H7 (cell line): ENCODE data around the gene TRIM14. TPM values are rescaled to one million over a fixed set of nuclear protein-coding genes. Genes with fewer than 3 reads are reported as not detected.
"Not testable (repeated sequence)": the region's sequence is repeated elsewhere in the genome, so short reads cannot be mapped to it uniquely, and the experiment has no call there.

ENCODE experiments used
- DNase-seq: peaks from one replicate; pipeline ENCODE4 v3.0.0; 2012
- H3K27me3 ChIP-seq: 2 replicates; pipeline ENCODE4 v1.6.0; 2011; ENCODE audit warnings: mild to moderate bottlenecking, low read length; ENCODE audit not compliant: control insufficient read depth, insufficient read depth
- H3K36me3 ChIP-seq: replicated peaks from 2 replicates; pipeline ENCODE4 v1.5.1; 2011; ENCODE audit warnings: low read length; ENCODE audit not compliant: control insufficient read depth, insufficient read depth
- H3K4me3 ChIP-seq: 2 replicates; pipeline ENCODE4 v1.5.1; 2011; ENCODE audit warnings: low read depth, mild to moderate bottlenecking, control low read depth, low read length, moderate library complexity; ENCODE audit not compliant: insufficient read depth
- total RNA-seq: library from RNA; depleted of rRNA; stranded (reverse); fragments of >200 nt; shearing (Covaris generic); gene quantifications from 2 replicates; pipeline ENCODE4 v1.2.3, GENCODE V29; 2014

TRIM14 gene
- total RNA-seq, 1 experiment from 2014 or later: 3.8 TPM

DNA sequence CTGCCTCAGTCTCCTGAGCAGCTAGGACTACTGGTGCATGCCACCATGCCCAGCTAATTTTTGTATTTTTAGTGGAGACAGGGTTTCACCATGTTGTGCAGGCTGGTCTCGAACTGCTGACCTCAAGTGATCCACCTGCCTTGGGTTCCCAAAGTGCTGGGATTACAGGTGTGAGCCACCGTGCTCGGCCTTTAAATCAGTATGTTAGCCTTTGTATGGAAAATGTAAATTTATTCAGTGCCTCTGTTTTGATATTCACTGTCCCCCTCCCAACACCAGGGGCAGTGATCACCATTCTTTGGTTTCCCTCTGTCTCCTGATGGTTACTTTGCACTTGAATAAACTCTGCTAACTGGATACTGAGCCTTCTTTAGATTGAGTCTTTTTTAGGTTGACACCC, 28.3 kb downstream of the TRIM14 start:
- DNase-seq: peak; percentile 89
- H3K27me3 ChIP-seq, H3K36me3 ChIP-seq, H3K4me3 ChIP-seq: not testable (repeated sequence)

DNA sequence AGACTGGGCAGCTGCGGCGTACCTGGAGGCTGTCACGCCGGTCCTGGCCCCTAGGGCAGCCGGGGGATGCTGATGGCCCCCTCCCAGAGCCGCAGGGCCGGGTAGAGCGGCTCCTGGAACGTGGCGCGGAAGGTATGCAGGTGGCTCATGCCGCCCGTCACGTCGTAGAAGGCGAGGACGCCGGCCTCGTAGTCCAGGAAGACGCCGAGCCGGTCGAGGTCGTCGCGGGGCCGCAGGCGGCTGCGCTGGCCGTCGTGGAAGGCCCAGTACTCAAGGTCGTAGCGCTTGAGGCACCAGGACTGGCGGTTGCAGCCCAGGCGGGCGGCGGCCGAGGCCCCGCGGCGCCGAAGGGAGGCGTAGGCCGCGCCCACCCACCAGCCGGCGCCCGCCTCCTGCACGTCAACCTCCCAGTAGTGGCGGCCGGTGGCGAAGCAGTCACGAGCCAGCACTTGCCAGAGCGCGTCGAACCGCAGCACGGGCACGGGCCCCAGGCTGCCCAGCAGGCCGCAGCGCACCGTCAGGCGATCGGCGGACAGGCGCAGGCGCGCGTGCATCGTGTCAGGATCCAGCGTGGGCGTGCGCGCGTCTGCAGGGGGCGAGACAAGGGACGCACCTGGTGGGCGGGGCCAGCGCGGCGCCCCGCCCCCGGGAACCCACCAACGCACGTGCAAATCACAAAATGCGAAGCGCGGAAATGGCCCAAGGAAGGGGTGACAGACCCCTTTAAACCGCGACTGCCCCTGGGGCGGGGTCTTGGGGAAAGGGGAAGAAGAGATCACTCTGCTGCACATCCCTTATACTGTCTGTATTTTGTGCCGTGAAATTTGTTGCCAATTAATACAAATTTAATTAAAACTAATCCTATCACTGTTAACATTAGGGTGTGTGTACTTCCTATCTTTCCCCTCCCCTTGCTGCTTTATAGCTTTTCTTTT, 31.3 kb downstream of the TRIM14 start:
- H3K27me3 ChIP-seq: peaks cover 3% of the 10 kb centered on the region; the same call in 1 of the 2 replicates
- DNase-seq: peak; percentile 76
- peaks cover 8% of the 10 kb centered on the region for H3K36me3 ChIP-seq
- H3K4me3 ChIP-seq: peak overlapping the region; percentile 36

DNA sequence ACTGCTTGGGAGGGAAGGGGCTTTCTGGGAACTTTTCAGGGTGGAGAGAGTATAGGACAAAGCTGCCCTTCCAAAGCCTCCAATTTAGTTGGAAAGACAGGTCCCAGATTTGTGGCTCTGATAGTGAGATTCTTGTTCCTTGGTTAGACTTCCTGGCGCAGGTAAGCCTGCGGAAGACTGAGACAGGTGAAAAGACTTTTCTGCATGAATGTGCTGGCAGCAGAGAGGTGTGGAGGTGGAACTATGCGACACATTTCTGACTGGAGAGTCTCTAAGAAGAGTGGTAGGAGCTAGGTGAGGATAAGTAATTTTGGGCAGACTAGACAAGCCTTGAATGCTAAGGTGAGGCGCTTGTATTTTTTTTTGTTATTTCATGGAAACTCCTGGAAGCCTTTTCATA, 32.6 kb downstream of the TRIM14 start:
- DNase-seq: no peak
- no peak overlapping the region for H3K4me3 ChIP-seq
- H3K36me3 ChIP-seq: peaks cover 9% of the 10 kb centered on the region
- H3K27me3 ChIP-seq: peaks cover 3% of the 10 kb centered on the region; the same call in 1 of the 2 replicates

DNA sequence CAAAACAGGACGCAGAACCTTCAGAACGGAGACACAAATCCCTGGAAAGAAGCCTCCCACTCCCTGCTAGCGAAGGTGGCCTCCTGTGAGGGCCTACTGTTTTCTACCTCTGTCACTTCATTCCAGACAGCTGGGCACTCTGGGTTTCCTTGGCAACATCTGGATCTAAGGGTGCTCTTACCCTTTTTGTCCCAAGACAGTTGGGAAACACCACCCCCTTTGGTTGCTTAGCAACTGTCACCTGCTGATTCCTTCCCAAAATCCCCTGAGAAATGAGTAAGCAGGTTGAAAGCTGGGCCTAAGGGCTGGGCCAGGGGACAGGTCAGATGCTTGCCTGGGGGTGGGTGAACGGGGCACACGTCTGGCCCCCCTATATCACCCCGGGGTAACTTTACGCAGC, 33.1 kb downstream of the TRIM14 start:
- peaks cover 3% of the 10 kb centered on the region; the same call in 1 of the 2 replicates for H3K27me3 ChIP-seq
- peaks cover 14% of the 10 kb centered on the region for H3K36me3 ChIP-seq
- no peak overlapping the region for H3K4me3 ChIP-seq
- DNase-seq: peak; percentile 88

DNA sequence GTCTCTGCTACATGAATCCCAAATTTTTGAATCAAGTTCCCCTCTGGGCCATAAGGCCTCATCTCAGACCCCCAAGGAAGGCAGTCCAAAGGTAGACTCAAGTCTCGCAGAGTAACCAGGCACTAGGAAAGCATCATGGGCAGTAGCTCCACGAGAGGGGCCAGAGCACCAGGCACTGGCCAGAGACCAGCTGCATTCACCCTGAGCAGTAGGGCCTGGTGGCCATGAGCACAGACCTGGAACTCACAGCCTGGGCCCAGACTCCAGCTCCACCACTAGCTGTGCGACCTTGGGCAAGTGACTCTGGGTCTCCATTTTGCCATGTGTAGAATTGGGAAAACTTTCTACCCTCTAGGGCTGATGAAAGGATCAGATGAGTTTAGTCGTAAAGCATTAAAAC, 34.0 kb downstream of the TRIM14 start:
- H3K27me3 ChIP-seq: peaks cover 3% of the 10 kb centered on the region; the same call in 1 of the 2 replicates
- DNase-seq: no peak
- no peak overlapping the region for H3K4me3 ChIP-seq
- peaks cover 14% of the 10 kb centered on the region for H3K36me3 ChIP-seq

DNA sequence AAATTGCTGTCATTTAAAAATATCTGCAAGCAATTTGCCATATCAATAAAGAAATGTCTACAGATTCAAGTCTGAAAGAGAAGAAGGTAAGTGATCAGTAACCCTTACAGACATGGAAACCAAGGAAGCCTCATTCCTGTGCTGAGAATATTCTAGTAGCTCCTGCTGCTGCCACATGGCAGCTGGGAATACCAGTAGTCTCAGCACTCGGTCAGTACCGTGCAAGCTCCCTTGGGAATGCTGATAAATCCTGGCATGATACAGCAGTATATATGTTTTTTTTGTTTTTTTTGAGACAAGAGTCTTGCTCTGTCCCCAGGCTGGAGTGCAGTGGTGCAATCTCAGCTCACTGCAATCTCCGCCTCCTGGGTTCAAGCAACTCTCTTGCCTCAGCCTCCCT, 34.6 kb downstream of the TRIM14 start:
- Histone ChIP-seq H3K36me3 (peaks cover 16% of the 10 kb centered on the region), H3K27me3 (peaks cover 3% of the 10 kb centered on the region; the same call in 1 of the 2 replicates), H3K4me3 (no peak overlapping the region)
- no peak for DNase-seq

DNA sequence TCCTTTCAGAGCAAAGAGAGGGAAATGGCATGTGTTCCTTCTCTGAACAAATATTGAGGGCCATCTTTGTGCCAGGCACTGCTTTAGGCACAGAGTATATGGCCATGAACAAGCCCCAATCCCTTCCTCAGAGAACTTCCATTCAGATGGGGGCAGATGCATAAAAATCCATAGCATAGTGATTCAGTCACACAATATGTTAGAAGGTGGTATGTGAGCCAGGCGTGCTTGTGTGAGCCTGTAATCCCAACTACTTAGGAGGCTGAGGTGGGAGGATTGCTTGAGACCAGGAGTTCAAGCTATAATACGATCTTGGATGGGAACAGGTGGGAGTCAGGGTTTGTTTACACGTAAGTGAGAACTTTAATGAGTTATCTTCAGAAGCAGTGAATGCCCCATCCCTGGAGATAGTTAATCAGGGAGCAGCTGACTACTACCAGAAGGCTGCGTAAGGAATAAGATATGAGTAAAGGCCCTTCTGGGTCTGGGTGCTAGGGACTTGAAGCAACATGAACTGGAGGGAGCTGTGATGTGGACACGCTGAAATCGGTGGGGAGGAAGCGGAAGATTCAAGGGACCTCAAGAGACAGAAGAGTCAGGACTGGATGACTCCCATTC, 35.3 kb downstream of the TRIM14 start:
- Histone ChIP-seq H3K36me3 (peaks cover 17% of the 10 kb centered on the region), H3K27me3 (peaks cover 3% of the 10 kb centered on the region; the same call in 1 of the 2 replicates), H3K4me3 (no peak overlapping the region)
- no peak for DNase-seq

DNA sequence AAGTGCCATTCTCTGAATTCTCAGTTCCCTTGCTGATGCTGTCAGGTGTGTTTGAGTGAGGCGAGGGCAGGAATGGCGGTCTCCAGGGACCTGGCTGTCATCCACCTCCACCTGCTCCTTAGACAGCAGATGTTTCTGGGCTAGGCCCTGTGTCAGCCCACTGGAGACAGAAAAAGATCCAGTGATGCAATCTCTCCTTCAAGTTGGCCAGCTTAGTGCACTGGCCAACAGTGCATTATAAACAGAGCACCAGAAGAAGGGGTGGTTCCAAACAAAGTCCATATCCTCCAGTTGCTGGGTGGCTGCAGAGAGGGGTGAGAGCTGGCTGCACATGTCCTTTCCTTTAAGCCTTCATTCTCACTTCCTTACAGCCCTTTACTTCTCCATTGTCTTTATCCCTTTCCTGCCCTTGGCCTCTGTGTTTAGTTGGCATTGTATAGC, 35.9 kb downstream of the TRIM14 start:
- Histone ChIP-seq H3K27me3 (peaks cover 3% of the 10 kb centered on the region; the same call in 1 of the 2 replicates), H3K36me3 (peaks cover 17% of the 10 kb centered on the region), H3K4me3 (no peak overlapping the region)
- no peak for DNase-seq

DNA sequence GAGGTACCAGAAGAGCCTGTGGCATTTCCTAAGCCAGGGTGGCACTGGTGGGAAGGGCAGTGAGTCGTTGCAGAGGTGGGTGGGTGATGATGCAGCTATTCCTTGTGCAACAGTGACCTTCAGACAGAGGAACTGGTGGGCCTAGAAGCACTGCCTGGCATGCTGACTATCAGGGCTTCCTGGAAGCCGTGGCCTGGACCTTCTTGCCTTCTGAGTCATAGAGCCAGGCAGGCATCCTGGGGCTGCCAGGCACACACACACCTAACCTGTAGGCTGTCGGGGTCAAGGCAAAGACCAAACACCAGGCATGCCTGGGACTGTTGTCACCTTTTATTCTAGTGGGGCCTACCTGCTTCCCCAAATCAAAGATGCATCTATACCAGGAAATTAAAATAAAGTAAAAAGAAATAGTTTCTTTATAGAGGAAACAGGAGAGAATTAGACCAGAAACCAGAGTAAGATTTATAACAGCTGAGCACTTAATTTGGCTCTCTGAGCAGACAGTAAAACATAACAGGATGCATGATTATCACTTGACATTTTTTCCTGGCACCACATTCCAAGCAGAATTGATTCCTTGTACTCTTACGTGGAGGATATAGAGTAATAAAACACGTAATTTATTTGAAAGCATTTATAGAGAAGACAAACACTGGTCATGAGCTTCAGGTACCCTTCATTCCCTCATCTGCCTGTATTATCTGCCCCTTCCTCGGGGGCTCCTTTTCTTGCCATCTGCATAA, 37.4 kb downstream of the TRIM14 start:
- Histone ChIP-seq H3K4me3 (no peak overlapping the region), H3K27me3 (no peaks in the 10 kb centered on the region), H3K36me3 (peaks cover 17% of the 10 kb centered on the region)
- no peak for DNase-seq

DNA sequence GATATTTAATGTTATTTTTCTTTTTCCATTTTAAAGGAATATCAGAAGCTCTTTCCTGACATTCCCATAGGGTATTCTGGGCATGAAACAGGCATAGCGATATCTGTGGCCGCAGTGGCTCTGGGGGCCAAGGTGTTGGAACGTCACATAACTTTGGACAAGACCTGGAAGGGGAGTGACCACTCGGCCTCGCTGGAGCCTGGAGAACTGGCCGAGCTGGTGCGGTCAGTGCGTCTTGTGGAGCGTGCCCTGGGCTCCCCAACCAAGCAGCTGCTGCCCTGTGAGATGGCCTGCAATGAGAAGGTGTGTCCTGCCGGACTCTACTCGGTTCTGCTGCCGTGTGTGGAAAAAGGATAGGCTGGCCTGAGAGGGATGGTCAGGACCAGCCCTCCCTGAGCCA, 38.2 kb downstream of the TRIM14 start:
- no peaks in the 10 kb centered on the region for H3K27me3 ChIP-seq
- peaks cover 15% of the 10 kb centered on the region for H3K36me3 ChIP-seq
- no peak for DNase-seq
- no peak overlapping the region for H3K4me3 ChIP-seq

DNA sequence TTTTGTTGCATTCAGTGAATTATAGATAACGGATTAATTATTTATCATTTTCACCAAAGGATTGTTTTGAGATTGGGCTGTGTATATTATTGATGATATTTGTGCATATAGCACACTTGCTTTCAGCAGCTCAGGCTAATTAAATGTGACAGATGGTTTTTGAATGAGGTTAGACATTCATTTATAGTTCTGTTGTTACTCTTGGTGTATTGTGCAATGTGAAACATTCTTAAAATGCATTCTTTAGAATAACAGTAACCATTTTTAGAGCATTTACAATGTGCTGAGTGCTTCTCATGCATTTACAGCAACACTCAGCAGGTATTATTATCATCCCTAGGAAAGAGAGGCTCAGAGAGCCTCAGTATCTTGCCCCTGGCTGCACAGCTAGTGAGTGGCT, 38.7 kb downstream of the TRIM14 start:
- Histone ChIP-seq H3K36me3 (peaks cover 15% of the 10 kb centered on the region), H3K27me3 (no peaks in the 10 kb centered on the region), H3K4me3 (no peak overlapping the region)
- no peak for DNase-seq

DNA sequence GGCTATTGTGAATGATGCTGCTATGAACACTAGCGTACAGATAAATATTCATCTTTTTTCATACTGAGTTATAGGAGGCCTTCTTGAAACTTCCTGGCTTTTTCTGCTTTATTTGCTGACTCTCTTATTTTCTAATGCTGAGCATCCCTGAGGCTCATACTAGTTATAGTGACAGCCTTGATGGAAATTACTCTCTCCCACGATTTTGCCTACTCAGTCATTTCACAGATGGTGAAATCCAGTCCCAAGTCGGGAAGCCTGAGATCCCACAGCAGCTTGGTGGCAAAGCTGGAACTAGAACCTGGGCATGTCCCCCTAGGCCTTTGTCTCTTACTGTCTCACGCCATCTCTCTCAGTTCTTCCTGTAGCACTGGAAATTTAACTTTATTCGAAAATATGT, 40.1 kb downstream of the TRIM14 start:
- H3K36me3 ChIP-seq: peaks cover 15% of the 10 kb centered on the region
- H3K27me3 ChIP-seq: no peaks in the 10 kb centered on the region
- no peak for DNase-seq
- H3K4me3 ChIP-seq: no peak overlapping the region

DNA sequence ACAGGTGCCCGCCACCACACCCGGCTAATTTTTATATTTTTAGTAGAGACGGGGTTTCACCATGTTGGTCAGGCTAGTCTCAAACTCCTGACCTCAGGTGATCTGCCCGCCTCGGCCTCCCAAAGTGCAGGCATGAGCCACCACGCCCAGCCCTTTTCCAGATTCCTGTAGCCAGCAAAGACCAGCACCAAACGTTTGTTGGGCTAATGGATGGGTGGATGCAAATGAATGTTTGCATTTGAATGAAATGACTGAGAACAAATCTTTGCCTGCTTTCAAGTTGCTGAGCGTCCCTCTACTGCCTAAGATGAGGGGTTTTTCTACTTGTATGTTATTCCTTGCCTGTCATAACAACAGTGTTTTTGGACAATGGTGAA, 42.5 kb downstream of the TRIM14 start:
- not testable (repeated sequence) for H3K27me3 ChIP-seq, H3K36me3 ChIP-seq, H3K4me3 ChIP-seq
- DNase-seq: peak; percentile 60

DNA sequence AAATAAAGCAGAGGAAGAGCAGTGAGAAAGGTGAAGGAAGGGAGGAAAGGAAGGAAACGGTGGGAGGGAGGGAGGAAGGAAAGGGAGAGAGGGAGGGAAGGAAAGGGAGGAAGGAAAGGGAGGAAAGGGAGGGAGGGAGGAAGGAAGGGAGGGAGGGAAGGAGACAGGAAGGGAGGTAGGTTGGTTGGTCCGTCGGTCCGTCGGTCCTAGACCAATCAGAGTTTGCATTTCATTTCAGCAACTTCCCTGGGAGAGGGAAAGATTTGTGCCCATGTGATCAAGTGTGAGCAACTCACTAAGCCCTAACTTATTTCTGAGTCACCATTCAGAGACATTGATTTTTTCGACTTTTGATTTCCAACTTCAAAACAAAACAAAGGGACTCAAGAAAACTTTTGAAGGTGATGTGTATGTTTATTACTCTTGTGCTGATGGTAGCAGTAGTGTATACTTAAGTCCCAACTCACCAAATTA, 43.7 kb downstream of the TRIM14 start:
- no peak for DNase-seq
- H3K4me3 ChIP-seq: no peak overlapping the region
- peaks cover 3% of the 10 kb centered on the region; the same call in 1 of the 2 replicates for H3K36me3 ChIP-seq
- no peaks in the 10 kb centered on the region for H3K27me3 ChIP-seq
